RPMI7951 (cell line): ENCODE data around the gene NLRC5. TPM values are rescaled to one million over a fixed set of nuclear protein-coding genes. Genes with fewer than 3 reads are reported as not detected.
"Not testable (repeated sequence)": the region's sequence is repeated elsewhere in the genome, so short reads cannot be mapped to it uniquely, and the experiment has no call there.

Experiments
- DNase-seq: peaks from one replicate; pipeline ENCODE4 v3.0.0-alpha.2; 2012; ENCODE audit warnings: low read depth
- total RNA-seq: library from RNA; depleted of rRNA; stranded (reverse); fragments of >200 nt; shearing (Covaris generic); gene quantifications from 2 replicates; pipeline ENCODE4 v1.2.3, GENCODE V29; 2014

The NLRC5 gene
- total RNA-seq, 1 experiment from 2014 or later, result 15.0 TPM

- no peak for DNase-seq
Measured at GRCh38 chr16:56983211-56983751, 6.1 kb upstream of the NLRC5 start.

GRCh38 chr16:56984639-56985038 lies 4.7 kb upstream of the NLRC5 start:
- no peak for DNase-seq

DNA sequence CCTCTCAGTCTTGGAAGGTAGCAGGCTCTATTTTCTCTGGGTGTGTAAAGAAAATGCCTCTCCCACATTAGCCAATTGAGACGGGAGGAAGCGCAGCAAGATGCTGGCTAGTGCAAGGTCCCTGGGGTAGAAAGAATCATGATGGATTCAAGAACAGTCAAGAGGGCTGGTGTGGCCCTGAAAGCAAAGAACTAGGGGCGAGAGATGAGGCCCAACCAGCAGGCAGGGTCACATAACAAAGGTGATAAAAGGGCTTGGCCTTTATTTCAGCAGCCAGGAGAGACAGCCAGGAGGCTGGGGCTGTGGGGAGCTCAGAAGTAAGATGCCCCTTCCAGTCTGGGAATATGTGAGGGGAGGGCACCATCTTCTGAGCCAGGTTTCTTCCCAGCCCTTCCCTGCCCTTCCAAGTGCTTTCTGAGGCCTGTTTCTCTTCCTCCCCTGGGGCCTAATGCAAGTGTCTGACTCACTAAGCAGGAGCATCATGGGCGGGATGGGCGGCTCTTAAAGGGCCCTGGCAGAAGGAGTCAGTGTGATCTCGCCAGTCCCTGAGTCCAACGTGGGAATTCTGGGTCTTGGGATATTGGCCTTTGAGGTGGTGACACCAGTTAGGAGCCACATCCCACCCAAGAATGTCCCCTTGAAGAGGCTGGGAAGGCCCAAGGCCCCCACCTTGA lies 3.9 kb upstream of the NLRC5 start:
- DNase-seq, result peak; percentile 87

- DNase-seq, result no peak
Measured at GRCh38 chr16:56985962-56986360, 3.4 kb upstream of the NLRC5 start.

- no peak for DNase-seq
Measured at GRCh38 chr16:56986361-56986760, 3.0 kb upstream of the NLRC5 start.

GRCh38 chr16:56986908-56987307 lies 2.4 kb upstream of the NLRC5 start:
- not testable (repeated sequence) for DNase-seq

GRCh38 chr16:56987692-56988091 lies 1.7 kb upstream of the NLRC5 start:
- no peak for DNase-seq

GRCh38 chr16:56988161-56988947 lies 1.0 kb upstream of the NLRC5 start:
- DNase-seq, result no peak

DNA sequence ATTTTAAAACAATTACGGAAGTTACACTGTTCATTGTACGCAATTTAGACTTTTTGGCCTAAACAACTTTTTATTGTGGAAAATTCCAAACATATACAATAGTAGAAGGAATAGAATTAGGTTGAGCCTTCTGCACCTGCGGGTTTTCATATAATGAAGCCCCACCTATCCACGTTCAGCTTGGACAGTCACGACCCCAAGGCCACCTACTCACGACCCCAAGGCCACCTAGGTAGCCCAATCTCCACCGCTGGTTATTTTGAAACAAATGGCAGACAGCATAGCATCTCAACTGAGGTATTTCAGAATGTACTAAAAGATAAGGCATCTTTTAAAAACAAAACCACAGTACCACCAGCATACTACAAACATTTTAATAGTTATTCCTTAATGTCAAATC lies 631 bp downstream of the NLRC5 start:
- no peak for DNase-seq

- DNase-seq, result no peak
Measured at GRCh38 chr16:56990407-56991286, 1.3 kb downstream of the NLRC5 start.

GRCh38 chr16:56992431-56992830 lies 3.1 kb downstream of the NLRC5 start:
- not testable (repeated sequence) for DNase-seq

- DNase-seq, result no peak
Measured at GRCh38 chr16:56993204-56993603, 3.8 kb downstream of the NLRC5 start.

DNA sequence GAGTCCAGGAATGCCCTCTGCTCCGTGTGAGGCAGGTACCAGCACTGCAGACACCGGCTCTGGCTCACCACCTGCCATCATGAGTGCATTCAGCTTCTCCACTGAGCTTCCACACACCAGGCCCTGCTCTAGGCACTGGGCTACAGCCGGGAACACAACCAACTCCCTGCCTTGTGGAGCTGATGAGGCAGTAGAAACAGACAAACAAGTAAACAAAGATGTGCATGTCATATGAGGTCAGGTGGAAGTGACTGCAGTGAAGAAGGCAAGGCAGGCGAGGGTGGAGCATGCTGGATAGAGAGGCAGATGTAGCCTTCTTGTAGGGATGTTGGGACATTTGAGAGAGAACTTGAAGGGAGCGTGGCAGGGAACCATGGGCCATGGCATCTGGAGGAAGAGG lies 5.0 kb downstream of the NLRC5 start:
- DNase-seq, result no peak

GRCh38 chr16:56995136-56995805 lies 5.9 kb downstream of the NLRC5 start:
- DNase-seq, result no peak

GRCh38 chr16:56997264-56997663 lies 7.9 kb downstream of the NLRC5 start:
- no peak for DNase-seq

- no peak for DNase-seq
Measured at GRCh38 chr16:56997931-56998330, 8.6 kb downstream of the NLRC5 start.

DNA sequence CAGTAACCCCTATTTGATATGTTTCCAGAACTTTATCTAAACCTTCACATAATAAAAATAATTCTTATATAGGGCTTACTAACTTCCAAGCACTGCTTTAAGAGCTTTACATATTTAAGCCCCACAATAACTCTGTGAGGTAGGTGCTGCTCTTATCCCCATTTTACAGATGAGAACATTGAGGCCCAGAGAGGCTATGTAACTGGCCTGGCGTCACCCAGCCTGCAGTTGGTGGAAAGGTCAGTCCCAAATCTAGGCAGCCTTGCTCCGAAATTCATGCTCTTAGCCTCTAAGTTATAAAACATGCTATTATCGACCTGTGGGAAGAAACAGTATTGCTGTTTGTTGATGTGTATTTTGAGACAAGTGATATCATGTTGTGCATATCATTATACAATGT lies 9.0 kb downstream of the NLRC5 start:
- DNase-seq, result no peak

DNA sequence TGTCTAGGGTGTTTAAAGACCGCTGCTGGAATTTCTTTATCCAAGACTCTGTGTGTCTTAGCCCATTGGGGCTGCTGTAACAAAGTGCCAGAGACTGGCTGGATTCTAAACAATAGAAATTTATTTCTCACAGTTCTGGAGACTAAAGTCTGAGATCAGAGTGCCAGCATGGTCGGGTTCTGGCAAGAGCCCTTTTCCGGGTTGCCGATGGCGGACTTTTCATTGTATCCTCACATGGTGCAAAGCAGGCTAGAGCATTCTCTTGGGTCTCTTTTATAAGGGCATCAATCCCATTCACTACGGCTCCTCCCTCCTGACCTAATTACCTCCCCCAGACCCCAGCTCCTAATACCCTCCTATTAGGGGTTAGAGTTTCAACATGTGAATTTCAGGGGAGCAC lies 9.5 kb downstream of the NLRC5 start:
- DNase-seq, result no peak

DNA sequence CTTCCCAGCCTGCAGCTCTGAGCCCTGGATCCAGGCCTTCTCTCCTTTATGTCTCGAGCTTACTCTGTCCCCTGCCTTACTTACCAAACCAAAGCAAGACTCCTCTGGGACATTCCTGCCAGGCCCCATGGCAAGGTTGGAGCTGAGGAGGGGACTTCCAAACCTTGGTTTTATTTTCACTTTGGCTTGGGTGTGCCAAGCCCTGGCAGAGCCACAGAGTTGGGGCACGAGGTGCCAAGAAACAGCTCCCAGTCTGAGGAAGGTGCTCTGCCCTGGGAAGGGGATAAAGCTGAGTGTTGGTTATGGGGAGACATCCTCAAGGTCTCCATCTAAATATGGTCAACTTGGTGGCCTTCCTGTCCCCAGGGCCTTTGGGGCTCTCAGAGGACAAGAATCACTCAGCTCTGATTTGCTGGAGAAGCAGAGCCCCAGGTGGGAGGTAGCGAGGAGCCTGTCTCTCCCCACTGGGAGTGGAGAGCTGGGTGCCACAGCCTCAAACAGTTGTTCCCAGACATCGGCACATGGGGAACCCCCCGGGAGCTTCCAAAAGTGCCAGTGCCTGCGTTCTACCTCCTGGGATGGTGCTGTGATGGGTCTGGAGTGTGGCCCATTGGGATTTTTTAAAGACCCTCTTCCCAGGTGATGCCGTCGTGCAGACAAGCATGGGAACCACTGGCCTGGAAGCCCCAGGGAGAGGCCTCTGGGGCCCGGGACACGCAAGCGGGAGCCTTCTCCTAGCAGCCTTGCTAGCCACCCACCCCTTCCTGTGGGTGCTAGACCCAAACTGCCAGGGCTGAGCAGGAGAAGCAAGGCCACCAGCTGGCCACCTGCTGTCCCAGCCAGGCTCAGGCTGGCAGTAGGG lies 10.3 kb downstream of the NLRC5 start:
- DNase-seq, result peak; percentile 24

DNA sequence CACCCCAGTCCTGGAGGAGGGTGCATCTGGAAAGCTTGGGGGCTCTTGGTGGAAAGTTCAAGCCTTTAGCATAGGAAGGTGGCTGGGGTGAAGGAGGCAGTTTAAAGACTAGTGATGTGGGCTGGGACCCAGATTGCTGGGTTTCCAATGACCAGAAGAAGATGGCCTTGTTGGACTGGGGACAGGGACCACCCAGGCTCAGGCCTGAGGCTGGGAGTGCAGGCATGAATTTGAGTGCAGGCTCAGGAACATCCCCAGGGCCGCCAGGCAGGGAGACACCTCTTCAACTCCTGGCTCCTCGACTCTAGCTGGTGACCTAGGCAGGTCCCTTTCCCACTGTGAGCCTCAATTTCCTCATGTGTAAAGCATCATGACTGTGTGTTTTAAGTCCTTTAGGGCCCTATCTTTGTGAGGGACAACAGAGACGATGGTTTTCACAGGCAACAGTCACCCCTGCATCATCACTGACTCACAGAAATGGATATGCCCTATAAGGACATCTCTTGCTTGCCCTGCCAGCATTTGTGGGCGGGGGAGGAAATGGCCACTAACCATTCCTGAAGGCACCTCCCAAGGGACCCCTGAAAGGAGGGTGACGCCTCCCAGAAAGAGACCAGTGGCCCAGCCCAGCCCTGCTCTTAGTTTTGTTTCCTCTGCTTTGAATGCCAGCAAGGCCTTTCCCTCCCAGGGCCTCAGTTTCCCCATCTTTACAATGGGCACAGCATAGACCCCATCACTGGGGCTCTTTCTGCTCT lies 11.1 kb downstream of the NLRC5 start:
- peak; percentile 95 for DNase-seq
